C4-2B (cell line): ENCODE results near the gene ADAM22.

Source experiments
- H3K27ac ChIP-seq: fragments of 450-650 bp; 2 replicates; pipeline ENCODE4 v1.5.1; 2017
- ZFX ChIP-seq: fragments of 450-650 bp; IDR thresholded peaks from 2 replicates; pipeline ENCODE4 v1.6.1; 2017
- TF ChIP-seq, protein P1 (sequence below): fragments of 450-650 bp; conservative IDR thresholded peaks from 2 replicates; pipeline ENCODE4 v1.5.1; 2017; ENCODE audit warnings: mild to moderate bottlenecking

Gene ADAM22

DNA sequence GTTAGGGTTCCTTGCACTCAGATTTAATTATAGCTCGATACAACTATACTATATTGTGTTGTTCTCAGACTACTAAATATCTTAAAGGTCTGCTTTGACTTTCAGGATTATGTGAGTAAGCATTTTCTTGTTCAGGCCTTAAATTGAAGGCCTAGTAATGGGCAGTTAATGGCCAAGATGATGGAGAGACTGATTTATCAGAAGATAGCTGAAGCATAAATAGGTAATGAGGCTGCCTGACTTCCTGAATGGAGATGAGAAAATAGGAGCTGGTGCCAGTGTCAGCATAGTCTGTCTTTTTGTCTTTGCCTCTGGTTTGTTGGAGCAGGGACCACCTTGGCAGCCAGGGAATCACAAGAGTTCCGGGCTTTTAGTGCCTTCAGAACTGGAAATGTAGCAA, 32.2 kb downstream of the ADAM22 start:
- TF ChIP-seq ZFX, result no peak
- TF ChIP-seq, protein P1, sequence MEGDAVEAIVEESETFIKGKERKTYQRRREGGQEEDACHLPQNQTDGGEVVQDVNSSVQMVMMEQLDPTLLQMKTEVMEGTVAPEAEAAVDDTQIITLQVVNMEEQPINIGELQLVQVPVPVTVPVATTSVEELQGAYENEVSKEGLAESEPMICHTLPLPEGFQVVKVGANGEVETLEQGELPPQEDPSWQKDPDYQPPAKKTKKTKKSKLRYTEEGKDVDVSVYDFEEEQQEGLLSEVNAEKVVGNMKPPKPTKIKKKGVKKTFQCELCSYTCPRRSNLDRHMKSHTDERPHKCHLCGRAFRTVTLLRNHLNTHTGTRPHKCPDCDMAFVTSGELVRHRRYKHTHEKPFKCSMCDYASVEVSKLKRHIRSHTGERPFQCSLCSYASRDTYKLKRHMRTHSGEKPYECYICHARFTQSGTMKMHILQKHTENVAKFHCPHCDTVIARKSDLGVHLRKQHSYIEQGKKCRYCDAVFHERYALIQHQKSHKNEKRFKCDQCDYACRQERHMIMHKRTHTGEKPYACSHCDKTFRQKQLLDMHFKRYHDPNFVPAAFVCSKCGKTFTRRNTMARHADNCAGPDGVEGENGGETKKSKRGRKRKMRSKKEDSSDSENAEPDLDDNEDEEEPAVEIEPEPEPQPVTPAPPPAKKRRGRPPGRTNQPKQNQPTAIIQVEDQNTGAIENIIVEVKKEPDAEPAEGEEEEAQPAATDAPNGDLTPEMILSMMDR, result no peak
- no peak overlapping the region for H3K27ac ChIP-seq

DNA sequence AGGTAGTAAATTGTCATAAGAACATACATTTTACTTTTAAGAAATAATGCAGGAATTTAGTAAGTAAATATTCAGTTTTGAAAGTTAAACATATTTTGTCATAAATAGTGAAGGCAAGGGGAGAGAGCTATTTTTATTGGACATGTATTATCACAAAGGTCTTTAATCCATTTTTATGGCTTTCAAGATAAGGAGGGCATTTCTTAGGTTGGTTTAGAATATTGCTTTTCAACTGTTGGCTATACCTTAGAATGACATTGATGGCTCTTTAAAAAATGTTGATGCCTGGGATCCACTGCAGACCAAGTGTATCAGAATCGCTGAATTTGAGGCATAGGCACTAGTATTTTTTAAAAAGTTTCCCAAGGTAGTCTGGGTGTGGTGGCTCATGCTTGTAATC, 34.0 kb downstream of the ADAM22 start:
- no peak for TF ChIP-seq ZFX
- TF ChIP-seq, protein P1, result no peak
- H3K27ac ChIP-seq, result no peak overlapping the region

DNA sequence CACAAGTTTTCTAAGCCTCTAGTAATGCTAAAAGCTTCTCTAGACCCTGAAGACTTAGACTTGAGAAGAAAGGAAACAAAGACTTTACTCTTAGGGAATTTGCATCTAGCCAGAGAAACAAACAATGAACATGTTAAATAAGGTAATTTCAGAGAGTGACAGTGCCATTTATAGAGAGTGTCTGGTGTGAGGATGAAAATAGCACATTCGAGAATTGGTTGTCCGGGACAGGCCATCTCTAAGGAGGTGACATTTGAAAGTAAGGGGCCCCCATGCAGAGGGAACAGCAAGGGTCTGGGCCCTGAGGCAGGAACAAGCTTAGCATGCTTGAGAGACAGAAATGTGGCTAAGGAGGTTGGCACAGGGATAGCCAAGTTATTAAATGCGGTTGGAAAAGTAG, 48.1 kb downstream of the ADAM22 start:
- TF ChIP-seq, protein P1, result no peak
- no peak for TF ChIP-seq ZFX
- no peak overlapping the region for H3K27ac ChIP-seq

DNA sequence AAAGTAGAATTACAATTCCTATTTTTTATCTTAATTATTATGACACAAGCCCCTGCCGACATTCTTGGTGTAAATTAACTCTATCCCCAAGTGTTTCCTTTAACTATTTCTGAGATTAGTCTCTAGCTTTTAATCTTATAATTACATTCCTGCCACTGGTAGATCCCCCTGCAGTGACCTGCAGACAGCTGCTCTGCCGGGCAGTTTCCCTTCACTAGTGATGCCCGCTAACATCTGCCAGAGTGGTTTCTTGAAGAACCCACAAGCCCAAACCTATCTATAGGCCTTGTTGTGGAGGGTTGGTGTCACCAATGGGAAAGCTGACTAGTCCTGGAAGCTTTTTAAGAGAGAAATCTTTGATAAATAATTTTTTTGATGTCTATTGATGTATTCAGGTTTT, 50.0 kb downstream of the ADAM22 start:
- TF ChIP-seq, protein P1, result no peak
- no peak for TF ChIP-seq ZFX
- H3K27ac ChIP-seq, result no peak overlapping the region

DNA sequence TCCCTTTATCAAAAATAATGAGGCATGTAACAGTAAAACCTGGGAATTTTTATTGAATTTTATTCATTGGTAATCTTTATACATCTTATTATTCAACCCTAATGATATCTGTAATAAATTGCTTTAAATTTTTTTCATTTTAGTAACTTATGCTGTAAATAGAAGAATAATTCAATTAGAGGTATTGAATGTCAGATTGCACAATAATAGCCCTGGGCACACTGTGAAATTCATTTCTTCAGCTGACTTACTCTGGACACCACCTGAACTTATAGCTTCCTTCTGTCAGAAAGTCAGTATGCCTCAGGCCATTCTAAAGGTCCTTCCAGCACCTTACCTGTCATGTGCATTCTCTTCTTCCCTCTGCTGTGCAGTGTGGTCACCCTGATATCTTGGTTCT, 59.2 kb downstream of the ADAM22 start:
- no peak for TF ChIP-seq ZFX
- TF ChIP-seq, protein P1, result no peak

DNA sequence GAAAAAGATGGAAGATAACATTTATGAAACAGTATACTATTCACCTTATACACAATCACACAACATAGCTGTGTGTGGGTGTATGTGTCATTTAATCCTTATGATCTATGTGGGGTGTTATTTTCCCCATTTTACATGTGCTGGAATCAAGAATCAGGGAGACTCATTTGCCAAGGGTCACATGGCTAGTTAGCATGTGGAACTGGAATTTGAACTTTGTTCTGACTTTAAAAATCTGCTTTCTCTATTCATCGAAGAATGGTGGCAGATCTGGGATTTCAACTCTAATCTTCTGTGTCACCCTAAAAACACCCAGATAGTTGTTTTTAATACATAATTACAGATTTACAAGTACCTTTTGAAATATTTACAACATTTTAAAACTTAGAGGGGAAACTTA, 65.2 kb downstream of the ADAM22 start:
- no peak overlapping the region for H3K27ac ChIP-seq
- TF ChIP-seq, protein P1, result no peak
- TF ChIP-seq ZFX, result no peak

More for the DNA sequence above, 59.2 kb downstream of the ADAM22 start:
- H3K27ac ChIP-seq, result no peak overlapping the region

DNA sequence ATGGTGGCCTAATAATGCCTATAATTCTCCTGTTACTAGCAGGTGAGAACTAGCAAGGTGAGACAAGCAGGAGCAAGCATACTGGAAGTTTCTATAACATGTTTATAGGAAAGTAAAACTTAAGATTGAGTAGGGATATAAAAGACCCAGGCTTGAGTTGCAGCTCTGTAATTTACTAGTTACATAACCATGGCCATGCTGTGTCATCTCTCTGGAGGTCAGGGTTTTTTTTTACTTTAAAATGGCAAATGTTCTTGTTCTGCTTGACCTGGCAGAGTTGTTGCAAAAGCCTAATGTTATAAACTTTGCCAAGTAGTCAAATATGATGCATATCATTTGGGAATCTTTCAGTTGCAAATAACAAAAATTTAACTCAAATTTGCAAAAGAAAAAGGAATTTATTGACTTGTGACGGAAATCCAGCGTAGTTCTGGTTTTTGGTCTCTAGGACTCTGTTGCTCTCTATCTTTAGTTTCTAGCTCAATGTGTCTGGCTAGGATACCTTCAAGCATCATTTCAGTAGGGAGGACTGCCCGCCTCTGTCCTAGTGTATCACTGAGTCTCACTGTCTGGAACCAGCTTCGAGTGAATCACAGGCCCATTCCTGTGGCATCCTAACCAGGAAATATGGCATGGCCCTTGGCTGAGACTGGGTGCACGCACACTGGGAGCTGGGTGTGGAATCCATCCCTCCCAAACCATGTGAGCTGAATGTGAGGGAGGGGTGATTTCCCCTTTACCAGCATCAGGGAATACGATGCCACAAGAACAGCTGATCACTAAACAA, 67.9 kb downstream of the ADAM22 start:
- no peak for TF ChIP-seq ZFX
- TF ChIP-seq, protein P1, result no peak
- H3K27ac ChIP-seq, result no peak overlapping the region
